ENCODE data around the gene CAB39L. TPM values are rescaled to one million over a fixed set of nuclear protein-coding genes. Genes with fewer than 3 reads are reported as not detected.

The CAB39L gene
- total and polyA plus RNA-seq, 10 donors = 1.6 to 7.5 (median 5.9) TPM

GRCh38 chr13:49418206-49418605, 25.7 kb downstream of the CAB39L start:
- WGBS, 5 donors = 90 to 100% (median 97%) methylated on average over 1 of the region's 1 CpG
- H3K36me3 ChIP-seq = no peaks in the 10 kb centered on the region
- H3K4me3 ChIP-seq = no peak overlapping the region
- no peaks in the 10 kb centered on the region for H3K9me3 ChIP-seq
- no peak for TF ChIP-seq CTCF (IDR thresholded peaks at IDR 0.05 in 8 of 11, conservative IDR thresholded peaks at IDR 0.05 in 3 of 11)
- TF ChIP-seq POLR2AphosphoS5 (IDR thresholded peaks at IDR 0.05) = no peak
- no peak for TF ChIP-seq POLR2A (IDR thresholded peaks at IDR 0.05)
- H3K27ac ChIP-seq = no peak overlapping the region
- no peaks in the 10 kb centered on the region for H3K27me3 ChIP-seq (replicated peaks in 1 of 7)
- H3K4me1 ChIP-seq = peaks cover 0 to 8% (median 0%) of the 10 kb centered on the region in 6 donors
- intact Hi-C loops (cut with DNase I; ENCODE audit: low total_unique reads) = no loop called here
- no peak for DNase-seq

GRCh38 chr13:49417161-49417560, 26.7 kb downstream of the CAB39L start:
- WGBS, 5 donors = 74 to 92% (median 82%) methylated on average over 3 of the region's 3 CpGs
- Histone ChIP-seq H3K9me3 (no peaks in the 10 kb centered on the region), H3K4me1 (peaks cover 0 to 8% (median 0%) of the 10 kb centered on the region in 6 donors), H3K27me3 (replicated peaks in 1 of 7) (no peaks in the 10 kb centered on the region), H3K27ac (no peak overlapping the region), H3K36me3 (no peaks in the 10 kb centered on the region), H3K4me3 (no peak overlapping the region)
- TF ChIP-seq POLR2A (IDR thresholded peaks at IDR 0.05) = no peak
- no peak for TF ChIP-seq CTCF (IDR thresholded peaks at IDR 0.05 in 8 of 11, conservative IDR thresholded peaks at IDR 0.05 in 3 of 11)
- no peak for TF ChIP-seq POLR2AphosphoS5 (IDR thresholded peaks at IDR 0.05)
- DNase-seq = no peak
- intact Hi-C loops (cut with DNase I; ENCODE audit: low total_unique reads) = no loop called here

- DNase-seq = no peak
- WGBS, 5 donors = 65 to 99% (median 89%) methylated on average over 2 of the region's 2 CpGs
Measured at GRCh38 chr13:49412749-49413148, 31.1 kb downstream of the CAB39L start.

GRCh38 chr13:49411353-49411752, 32.5 kb downstream of the CAB39L start:
- H3K4me1 ChIP-seq = no peaks in the 10 kb centered on the region
- WGBS, 5 donors = 95 to 97% (median 95%) methylated on average over 5 of the region's 5 CpGs
- no peaks in the 10 kb centered on the region for H3K27me3 ChIP-seq (replicated peaks in 1 of 7)
- TF ChIP-seq CTCF (IDR thresholded peaks at IDR 0.05 in 8 of 11, conservative IDR thresholded peaks at IDR 0.05 in 3 of 11) (no peak), POLR2A (IDR thresholded peaks at IDR 0.05) (no peak), POLR2AphosphoS5 (IDR thresholded peaks at IDR 0.05) (no peak)
- peaks cover 0 to under 1% (median 0%) of the 10 kb centered on the region in 8 donors for H3K9me3 ChIP-seq
- H3K4me3 ChIP-seq = no peak overlapping the region
- H3K27ac ChIP-seq = no peak overlapping the region
- intact Hi-C loops (cut with DNase I; ENCODE audit: low total_unique reads) = no loop called here
- no peaks in the 10 kb centered on the region for H3K36me3 ChIP-seq
- no peak for DNase-seq

More at GRCh38 chr13:49412749-49413148, 31.1 kb downstream of the CAB39L start:
- TF ChIP-seq CTCF (IDR thresholded peaks at IDR 0.05 in 8 of 11, conservative IDR thresholded peaks at IDR 0.05 in 3 of 11) = no peak
- TF ChIP-seq POLR2A (IDR thresholded peaks at IDR 0.05) = no peak
- TF ChIP-seq POLR2AphosphoS5 (IDR thresholded peaks at IDR 0.05) = no peak
- no peak overlapping the region for H3K27ac ChIP-seq
- no peaks in the 10 kb centered on the region for H3K27me3 ChIP-seq (replicated peaks in 1 of 7)
- intact Hi-C loops (cut with DNase I; ENCODE audit: low total_unique reads) = no loop called here
- no peaks in the 10 kb centered on the region for H3K36me3 ChIP-seq
- no peak overlapping the region for H3K4me3 ChIP-seq
- peaks cover 0 to 2% (median 0%) of the 10 kb centered on the region in 6 donors for H3K4me1 ChIP-seq
- no peaks in the 10 kb centered on the region for H3K9me3 ChIP-seq
